Epithelial cell of proximal tubule (primary cell): ENCODE results near the gene PLA2G4C. TPM values are rescaled to one million over a fixed set of nuclear protein-coding genes. Genes with fewer than 3 reads are reported as not detected.

Experiments used
- DNase-seq: peaks from one replicate; pipeline ENCODE4 v3.0.0-alpha.2; 2011; ENCODE audit warnings: low read depth
- H3K4me3 ChIP-seq: 2 replicates; pipeline ENCODE4 v1.5.1; 2011; ENCODE audit warnings: low read depth, mild to moderate bottlenecking, low read length
- total RNA-seq: library from RNA; depleted of rRNA; stranded (reverse); fragments of >200 nt; gene quantifications from 2 replicates; pipeline ENCODE4 v1.2.3, GENCODE V29; 2015
- TF ChIP-seq, protein P1 (sequence below): conservative IDR thresholded peaks from 2 replicates; pipeline ENCODE4 v1.5.1; 2012; ENCODE audit warnings: low read depth, mild to moderate bottlenecking, low read length

Gene PLA2G4C
- total RNA-seq, 1 donor from 2014 or later: 4.7 TPM

DNA sequence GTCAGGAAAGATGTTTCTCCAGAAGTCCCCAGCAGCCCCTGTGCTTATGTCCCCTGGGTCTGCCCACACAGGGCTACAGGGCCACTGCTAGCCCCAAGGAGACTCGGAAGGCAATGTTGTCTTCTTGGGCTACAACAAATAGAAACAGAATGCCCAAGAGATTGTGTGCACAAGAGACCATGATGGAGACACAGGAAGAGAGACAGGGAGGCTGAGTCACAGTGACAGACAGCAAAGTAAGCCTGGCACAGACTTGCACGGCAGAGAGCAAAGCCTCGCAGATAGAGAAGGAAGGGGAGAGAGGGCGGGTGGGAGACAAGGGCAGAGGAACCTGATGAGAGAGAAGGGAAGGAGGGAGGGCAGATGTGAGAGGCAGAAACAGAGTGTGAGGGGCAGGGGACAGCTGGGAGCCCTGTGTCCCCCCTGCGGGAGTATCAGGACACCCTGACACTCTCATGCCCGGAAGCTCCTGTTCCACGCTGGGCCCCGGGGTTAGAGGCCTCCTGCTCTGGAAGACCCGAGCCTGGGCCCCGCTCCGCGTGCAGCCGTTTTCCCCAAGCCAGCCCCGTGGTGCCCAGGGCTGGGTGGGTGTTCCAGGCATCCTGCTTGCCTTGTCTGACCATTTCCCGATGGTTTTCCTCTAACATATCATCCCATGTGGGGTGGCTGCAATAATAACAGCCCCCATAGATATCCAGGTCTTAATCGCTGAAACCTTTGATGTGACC is 2.7 kb upstream of the PLA2G4C start:
- TF ChIP-seq, protein P1, sequence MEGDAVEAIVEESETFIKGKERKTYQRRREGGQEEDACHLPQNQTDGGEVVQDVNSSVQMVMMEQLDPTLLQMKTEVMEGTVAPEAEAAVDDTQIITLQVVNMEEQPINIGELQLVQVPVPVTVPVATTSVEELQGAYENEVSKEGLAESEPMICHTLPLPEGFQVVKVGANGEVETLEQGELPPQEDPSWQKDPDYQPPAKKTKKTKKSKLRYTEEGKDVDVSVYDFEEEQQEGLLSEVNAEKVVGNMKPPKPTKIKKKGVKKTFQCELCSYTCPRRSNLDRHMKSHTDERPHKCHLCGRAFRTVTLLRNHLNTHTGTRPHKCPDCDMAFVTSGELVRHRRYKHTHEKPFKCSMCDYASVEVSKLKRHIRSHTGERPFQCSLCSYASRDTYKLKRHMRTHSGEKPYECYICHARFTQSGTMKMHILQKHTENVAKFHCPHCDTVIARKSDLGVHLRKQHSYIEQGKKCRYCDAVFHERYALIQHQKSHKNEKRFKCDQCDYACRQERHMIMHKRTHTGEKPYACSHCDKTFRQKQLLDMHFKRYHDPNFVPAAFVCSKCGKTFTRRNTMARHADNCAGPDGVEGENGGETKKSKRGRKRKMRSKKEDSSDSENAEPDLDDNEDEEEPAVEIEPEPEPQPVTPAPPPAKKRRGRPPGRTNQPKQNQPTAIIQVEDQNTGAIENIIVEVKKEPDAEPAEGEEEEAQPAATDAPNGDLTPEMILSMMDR: no peak
- H3K4me3 ChIP-seq: no peak overlapping the region
- no peak for DNase-seq

DNA sequence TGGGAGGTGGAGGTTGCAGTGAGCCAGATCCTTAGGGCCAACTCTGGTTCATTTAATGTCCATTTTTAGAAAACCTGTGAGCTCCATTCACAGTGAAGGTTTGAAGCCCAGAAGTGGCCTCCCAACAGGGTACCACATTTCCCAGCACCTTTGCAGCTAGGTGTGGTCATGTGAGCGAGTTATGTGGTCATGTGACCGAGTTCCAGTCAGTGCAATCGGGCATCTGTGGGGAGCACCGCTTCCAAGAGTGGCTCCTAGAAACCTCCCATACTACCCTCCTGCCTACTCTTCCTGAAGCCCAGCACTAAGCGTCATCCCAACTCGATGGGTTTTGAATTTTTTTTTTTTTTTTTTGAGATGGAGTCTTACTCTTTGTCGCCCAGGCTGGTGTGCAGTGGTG is 663 bp upstream of the PLA2G4C start:
- TF ChIP-seq, protein P1: no peak
- H3K4me3 ChIP-seq: no peak overlapping the region
- no peak for DNase-seq

DNA sequence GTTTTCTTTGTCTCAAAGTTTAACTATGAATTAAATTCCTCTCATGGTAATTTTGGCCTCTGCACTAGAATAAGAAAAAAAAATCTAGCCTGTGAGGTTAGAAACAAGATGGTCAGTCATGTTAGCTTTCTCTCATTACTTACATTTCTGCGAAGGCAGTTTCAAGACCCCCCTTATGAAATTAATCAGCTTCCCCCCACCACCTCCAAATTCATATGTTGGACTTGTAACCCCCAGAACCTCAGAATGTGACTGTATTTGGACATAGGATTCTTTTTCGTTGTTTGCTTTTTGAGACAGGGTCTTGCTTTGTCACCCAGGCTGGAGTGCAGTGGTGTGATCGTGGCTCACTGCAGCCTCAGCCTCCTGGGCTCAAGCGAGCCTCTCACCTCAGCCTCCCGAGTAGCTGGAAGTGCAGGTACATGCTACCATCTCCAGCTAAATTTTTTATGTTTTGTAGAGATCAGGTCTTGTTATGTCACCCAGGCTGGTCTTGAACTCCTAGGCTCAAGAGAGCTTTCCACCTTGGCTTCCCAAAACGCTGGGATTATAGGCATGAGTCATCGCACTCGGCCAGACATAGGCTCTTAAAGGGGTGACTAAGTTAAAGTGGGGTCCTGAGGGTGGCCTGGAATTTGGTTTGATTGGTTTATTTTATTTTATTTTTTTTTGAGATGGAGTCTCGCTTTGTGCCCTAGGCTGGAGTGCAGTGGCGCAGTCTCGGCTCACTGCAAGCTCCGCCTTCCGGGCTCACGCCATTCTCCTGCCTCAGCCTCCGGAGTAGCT is 1.4 kb downstream of the PLA2G4C start:
- H3K4me3 ChIP-seq: peak overlapping the region; percentile 80
- DNase-seq: no peak
- TF ChIP-seq, protein P1: no peak

DNA sequence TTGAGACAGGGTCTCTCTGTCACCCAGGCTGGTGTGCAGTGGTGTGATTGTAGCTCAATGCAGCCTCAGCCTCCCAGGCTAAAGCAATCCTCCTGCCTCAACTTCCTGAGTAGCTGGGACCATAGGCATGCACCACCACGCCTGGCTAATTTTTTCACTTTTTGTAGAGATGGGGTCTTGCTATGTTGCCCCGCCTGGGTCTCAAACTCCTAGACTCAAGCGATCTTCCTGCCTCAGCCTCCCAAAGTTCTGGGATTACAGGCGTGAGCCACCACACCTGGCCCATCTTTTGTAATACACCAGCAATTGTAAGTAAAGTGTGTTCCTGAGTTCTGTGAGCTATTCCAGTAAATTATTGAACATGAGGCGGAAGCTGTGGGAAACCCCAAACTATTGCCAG is 6.7 kb downstream of the PLA2G4C start:
- no peak for DNase-seq
- no peak overlapping the region for H3K4me3 ChIP-seq
- TF ChIP-seq, protein P1: no peak

DNA sequence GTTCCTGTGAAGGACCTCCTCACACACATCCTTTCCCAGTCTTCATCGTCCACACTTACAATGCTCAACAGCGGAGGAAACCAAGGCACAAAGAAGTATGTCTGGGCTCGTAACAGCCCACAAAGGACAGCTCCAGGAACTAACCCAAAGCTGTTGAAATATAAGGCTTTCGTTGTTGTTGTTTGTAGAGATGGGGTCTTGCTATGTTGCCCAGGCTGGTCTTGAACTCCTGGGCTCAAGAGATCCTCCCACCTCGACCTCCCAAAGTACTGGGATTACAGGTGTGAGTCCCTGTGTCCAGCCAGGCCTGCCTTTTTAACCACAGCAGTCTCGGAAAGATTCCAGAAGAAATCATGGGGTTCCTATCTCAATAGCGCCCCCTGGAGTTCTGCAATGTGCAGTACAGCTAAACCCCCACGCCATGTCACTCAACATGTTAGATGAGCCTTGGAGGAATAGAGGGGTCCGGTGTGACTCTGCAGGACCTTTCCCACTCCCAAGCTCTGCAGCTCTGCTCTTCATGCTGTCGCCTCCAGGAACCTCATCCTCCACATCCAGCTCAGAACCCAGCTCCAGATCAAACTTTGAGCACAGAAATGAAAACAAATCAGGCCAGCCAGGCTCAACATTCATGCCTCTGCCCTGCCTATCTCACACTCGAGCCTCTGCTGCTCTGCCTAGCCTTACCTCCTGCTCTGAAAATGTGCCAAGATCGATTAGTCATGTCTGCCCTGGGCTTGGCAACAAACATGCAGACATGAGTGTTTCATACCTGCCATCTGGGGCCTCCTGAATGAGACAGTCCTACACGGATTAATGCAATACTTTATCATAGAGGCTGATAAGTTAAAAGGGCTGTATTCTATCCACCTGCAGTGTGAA is 7.5 kb downstream of the PLA2G4C start:
- no peak for DNase-seq
- no peak overlapping the region for H3K4me3 ChIP-seq
- TF ChIP-seq, protein P1: peak; percentile 70

DNA sequence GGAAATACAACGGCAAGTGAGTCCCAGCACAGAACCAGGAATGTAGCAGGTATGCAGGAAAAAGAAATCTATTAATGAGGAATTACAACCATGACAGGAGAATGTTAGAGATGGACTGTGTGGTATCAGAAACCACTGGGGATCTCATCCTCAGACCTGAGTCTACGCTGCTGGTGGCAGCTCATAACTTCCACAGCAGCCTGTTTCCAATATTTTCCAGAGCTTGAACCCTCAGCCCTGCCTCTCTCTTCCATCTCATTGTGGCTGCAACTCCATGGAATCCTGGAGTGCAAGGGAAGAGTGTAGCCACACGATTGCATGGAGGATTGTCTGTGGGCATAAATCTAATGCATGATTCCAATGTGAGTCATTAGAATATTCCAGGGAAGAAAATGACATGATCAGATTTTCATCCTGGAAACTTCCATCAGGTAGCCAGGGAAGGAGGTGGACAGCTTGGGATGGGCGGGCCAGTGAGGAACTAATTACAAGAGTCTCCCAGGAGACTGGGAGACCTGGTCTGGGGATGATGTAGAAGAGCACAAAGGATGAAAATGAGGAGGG is 14.9 kb downstream of the PLA2G4C start:
- TF ChIP-seq, protein P1: no peak
- no peak for DNase-seq
- no peak overlapping the region for H3K4me3 ChIP-seq
